Activated CD8-positive, alpha-beta memory T cell treated with anti-CD3 and anti-CD28 coated beads for 1 hour (primary cell): ENCODE measurements around the gene STYX.
"Not testable (repeated sequence)": the region's sequence is repeated elsewhere in the genome, so short reads cannot be mapped to it uniquely, and the experiment has no call there.

ENCODE experiments used
- DNase-seq, 2 donors: peaks; one replicate each; pipeline ENCODE4 v3.0.0-alpha.2; 2020; ENCODE audit warnings: low read depth in 1 of 2; ENCODE audit errors: extremely low read depth in 1 of 2

The STYX gene

DNA sequence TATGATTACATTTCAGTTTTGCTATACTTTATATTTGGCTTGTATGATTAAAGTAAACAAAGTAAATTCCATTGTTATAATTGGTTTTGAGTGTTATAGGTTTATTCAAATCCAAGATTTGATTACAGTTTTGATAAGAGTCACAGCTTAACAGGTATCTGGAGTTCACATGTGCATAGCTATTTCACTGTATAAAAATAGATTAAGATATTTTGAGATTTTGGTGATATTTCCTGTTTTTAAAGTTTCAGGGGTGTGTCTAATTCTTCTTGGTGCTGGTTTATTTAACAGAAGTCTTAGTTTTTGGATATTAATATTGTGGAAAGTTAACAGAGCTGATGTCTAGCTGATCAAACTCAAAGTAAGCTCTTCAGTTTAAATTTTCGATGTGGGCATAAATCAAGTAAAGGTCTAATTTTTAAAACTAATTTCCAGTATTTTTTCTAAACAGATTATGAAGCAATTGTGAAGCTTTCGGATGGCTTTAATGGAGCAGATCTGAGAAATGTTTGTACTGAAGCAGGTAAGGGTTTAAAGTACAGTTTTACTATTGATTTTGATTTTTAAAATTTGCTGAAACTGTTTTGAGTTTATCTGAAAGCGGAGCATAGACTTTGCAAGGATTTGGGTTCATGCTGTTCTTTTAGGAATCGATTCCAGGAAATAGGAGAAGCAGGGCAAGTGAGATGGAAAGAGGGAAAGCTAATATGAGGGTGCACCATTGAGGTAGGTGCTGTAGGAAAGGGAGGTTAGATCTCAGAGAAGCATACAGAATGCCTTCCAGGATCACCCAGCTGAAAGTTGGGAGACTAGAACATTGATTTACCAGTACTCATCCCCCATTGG, 6.2 kb upstream of the STYX start:
- DNase-seq: no peak

- DNase-seq: no peak
These were observed 5.7 kb upstream of the STYX start for GRCh38 chr14:52724360-52724644.

DNA sequence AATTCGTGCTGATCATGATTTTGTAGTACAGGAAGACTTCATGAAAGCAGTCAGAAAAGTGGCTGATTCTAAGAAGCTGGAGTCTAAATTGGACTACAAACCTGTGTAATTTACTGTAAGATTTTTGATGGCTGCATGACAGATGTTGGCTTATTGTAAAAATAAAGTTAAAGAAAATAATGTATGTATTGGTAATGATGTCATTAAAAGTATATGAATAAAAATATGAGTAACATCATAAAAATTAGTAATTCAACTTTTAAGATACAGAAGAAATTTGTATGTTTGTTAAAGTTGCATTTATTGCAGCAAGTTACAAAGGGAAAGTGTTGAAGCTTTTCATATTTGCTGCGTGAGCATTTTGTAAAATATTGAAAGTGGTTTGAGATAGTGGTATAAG, 2.5 kb upstream of the STYX start:
- not testable (repeated sequence) for DNase-seq

GRCh38 chr14:52729035-52729434, 931 bp upstream of the STYX start:
- not testable (repeated sequence) for DNase-seq

GRCh38 chr14:52729585-52729924, 411 bp upstream of the STYX start:
- no peak for DNase-seq

GRCh38 chr14:52730709-52731111, 744 bp downstream of the STYX start:
- DNase-seq: no peak

- DNase-seq: no peak
These were observed 3.9 kb downstream of the STYX start for GRCh38 chr14:52733824-52734223.

DNA sequence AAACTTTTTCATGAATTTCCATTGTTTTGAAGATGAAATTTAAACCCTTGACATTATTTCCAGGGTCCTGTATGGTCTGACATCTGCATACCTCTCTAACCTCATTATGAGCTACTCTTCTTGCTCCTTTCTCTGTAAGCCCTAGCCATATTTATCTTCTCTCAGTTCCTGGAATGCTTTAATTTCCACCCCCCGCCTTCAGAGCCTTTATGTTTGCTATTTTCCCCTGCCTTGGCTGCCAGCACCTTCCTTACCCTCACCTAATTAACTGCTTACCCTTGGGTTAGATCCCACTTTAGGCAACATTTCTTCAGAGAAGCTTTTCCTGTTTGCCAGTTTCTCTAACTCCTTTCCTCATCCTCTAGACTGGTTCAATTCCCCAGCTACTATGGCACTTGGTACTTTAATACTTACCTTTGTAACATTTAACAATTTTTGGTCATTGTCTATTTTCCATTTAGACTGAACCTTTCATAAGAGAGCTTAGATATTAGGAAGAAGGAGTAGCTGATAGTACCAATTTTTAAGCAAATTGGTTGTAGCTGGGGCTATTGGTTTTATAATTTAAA, 6.0 kb downstream of the STYX start:
- DNase-seq: no peak

GRCh38 chr14:52738409-52738808, 8.4 kb downstream of the STYX start:
- DNase-seq: no peak

DNA sequence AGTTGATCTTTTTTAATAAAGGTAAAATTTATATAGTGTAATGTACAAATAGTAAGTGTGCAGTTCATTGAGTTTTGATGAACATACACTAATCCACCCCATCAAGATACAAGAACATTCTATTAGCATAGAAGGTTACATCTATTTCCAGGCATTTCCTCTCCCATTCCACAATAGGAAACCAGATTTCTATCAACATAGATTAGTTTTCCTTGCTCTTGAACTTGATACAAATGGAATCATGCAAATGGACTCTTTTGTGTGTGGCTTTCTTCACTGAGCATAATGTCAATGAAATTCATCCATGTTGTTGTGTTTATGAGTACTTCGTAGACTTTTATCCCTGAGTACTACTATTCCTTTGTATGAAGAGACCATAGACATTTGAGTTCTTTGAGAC, 10.8 kb downstream of the STYX start:
- DNase-seq: no peak

- DNase-seq: no peak
These were observed 11.9 kb downstream of the STYX start for GRCh38 chr14:52741865-52742264.

DNA sequence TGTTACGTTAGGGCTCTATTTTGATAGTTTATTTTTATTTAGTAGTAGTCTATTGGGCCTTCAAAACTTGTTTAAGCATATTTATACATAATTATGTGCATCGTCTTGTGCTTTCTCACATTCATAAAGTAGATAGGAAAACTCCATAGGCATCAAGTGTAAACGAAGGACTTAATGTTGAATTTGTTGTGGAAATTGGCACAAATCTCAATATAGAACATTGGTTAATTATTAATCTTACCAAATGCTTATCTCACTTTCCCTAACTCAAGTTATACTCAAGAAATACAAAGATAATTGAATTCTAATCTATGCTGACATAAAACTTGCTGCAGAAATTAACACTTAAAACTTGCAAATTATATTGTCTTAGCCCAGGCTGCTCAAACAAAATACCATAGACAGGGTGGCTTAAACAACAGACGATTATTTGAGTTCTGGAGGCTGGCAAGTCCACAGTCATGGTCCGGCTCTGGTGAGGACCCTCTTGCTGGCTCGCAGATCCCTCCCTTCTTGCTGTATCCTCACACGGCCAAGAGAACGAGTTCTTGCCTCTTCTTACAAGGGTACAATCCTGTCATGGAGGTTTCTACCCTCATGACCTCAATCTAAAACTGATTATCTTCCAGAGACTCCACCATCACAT, 18.8 kb downstream of the STYX start:
- DNase-seq: no peak

DNA sequence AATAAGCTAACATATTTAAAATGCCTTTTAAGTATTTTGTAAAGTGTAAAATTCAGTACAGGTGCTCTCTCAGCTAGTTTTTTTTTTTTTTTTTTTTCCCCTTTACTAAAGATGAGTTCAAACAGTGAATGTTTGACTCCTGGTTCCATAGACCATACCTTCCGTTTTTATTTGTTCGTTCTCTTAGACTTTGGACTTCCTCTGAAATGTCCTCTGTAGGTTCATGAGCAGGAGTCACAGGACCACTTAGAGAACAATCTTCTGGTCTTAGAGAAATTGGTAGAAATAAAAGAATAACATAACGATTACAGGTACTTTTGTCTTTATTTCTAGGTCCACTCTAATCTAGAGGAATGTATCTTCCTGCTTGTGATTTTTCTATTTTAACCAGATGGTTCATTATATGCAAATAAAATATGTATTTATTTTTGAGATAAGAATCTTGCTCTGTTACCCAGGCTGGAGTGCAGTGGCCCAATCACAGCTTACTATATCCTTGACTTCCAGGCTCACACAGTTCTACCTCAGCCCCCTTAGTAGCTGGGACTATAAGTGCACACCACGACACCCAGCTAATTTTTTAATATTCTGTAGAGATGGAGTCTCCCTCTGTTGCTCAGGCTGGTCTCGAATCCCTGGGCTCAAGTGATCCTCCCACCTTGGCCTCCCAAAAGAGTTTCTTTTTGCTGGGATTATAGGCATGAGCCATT, 25.8 kb downstream of the STYX start:
- no peak for DNase-seq

GRCh38 chr14:52759145-52759544, 29.2 kb downstream of the STYX start:
- no peak for DNase-seq

DNA sequence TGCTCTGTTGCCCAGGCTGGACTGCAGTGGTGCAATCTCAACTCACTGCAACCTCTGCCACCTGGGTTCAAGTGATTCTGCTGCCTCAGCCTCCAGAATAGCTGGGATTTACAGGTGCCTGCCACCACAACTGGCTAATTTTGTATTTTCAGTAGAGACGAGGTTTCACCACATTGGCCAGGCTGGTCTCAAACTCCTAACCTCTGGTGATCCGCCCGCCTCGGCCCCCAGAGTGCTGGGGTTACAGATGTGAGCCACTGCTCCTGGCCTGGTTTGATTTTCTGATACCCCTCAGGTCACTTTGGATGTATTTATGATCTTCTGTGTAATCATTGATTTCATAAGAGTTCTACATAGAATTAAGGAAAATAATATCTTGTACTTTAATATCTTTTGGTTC, 33.0 kb downstream of the STYX start:
- not testable (repeated sequence) for DNase-seq

DNA sequence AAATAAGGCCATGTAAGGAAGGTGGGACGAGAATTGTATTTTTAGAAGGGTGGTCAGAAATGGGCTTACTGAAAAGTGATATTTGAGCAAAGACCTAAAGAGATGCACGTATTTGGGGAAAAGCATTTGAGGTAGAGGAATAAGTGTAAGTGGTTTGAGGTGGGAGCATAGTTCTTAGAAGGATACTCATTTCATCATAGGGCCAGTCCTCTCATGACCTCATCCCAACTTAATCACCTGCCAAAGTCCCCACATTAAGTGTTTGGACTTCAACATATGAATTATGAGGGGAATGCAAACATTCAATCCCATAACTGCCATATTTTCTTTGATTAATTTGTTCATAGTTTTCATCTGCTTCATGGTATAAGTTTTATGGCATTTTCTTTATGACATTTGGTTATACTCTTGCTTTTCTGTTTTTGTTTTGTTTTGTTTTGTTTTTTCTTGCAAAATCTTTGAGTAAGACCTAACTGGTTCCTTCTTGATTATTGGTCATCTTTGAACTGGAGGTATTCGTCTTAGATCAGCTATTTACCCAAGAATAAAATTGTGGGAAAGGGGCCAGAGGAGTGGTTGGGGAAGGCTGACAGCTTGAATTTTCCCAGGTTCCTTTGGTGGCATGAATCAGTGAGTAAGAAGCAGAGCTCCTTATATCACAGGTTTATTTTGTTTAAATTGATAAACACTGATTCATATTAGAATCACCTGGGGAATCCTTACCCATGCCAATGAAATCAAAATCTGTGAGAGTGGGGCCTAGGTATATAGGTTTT, 37.3 kb downstream of the STYX start:
- DNase-seq: no peak

GRCh38 chr14:52769887-52770286, 39.9 kb downstream of the STYX start:
- DNase-seq: no peak

- no peak for DNase-seq
These were observed 46.9 kb downstream of the STYX start for GRCh38 chr14:52776816-52777215.

DNA sequence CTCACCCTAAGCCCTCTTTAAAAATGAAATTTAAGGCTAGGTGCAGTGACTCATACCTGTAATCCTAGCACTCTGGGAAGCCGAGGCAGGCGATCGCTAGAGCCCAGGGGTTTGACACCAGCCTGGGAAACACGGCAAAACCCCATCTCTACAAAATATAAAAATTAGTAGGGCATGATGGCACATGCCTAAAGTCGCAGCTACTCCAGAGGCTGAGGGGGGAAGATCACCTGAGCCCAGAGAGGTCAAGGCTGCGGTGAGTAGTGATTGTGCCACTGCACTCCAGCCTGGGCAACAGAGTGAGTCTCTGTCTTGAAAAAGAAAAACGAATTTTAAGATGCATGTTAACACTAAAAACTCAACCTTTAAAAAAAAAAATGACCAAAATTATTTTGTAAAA, 48.7 kb downstream of the STYX start:
- no peak for DNase-seq

DNA sequence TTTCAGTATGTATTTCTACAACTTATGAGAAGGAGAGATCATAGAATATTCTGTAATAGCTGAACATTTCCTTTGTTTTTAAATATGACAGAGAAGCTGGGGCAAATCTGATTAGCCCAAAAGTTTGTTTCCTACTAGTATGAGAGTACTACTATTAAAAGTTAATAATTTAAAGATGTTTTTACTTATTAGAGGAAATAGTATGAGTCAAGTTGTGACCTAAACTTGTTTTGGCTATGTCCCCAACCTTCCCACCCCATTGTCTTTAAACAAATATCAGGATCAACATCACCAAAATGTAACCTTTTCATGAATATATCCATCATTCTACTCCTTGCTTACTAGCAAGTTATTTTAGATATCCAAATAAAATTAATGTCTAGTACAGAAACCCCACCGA, 50.9 kb downstream of the STYX start:
- no peak for DNase-seq

- no peak for DNase-seq
These were observed 51.7 kb downstream of the STYX start for GRCh38 chr14:52781629-52782028.
